SJCRH30 (cell line): Measurements from ENCODE around the gene ERCC3. TPM values are rescaled to one million over a fixed set of nuclear protein-coding genes. Genes with fewer than 3 reads are reported as not detected.
A peak's percentile ranks its signal among the peaks of the same experiment; 100 is the strongest.

Experiments used
- DNase-seq, 2 experiments: peaks; one replicate each; pipeline ENCODE4 v3.0.0-alpha.2; 2015 to 2020
- H3K27ac ChIP-seq: fragments of 250-450 bp; sonication (Bioruptor Pico); 2 replicates; pipeline ENCODE4 v1.5.1; 2020; ENCODE audit warnings: mild to moderate bottlenecking, moderate library complexity
- H3K27me3 ChIP-seq: fragments of 250-450 bp; sonication (Bioruptor Pico); 2 replicates; pipeline ENCODE4 v1.5.1; 2020; ENCODE audit warnings: mild to moderate bottlenecking, moderate library complexity
- H3K36me3 ChIP-seq: fragments of 250-450 bp; sonication (Bioruptor Pico); 2 replicates; pipeline ENCODE4 v1.5.1; 2020; ENCODE audit warnings: mild to moderate bottlenecking, moderate library complexity
- H3K4me1 ChIP-seq: fragments of 250-450 bp; sonication (Bioruptor Pico); 2 replicates; pipeline ENCODE4 v1.5.1; 2020; ENCODE audit warnings: mild to moderate bottlenecking, moderate library complexity
- H3K4me3 ChIP-seq: fragments of 250-450 bp; sonication (Bioruptor Pico); 2 replicates; pipeline ENCODE4 v1.5.1; 2020; ENCODE audit warnings: mild to moderate bottlenecking, moderate library complexity
- H3K9me3 ChIP-seq: fragments of 250-450 bp; sonication (Bioruptor Pico); replicated peaks from 2 replicates; pipeline ENCODE4 v1.5.1; 2020; ENCODE audit warnings: mild to moderate bottlenecking, moderate library complexity
- total RNA-seq: library from RNA; depleted of rRNA; stranded (reverse); fragments of >200 nt; shearing (Covaris generic); gene quantifications from 2 replicates; pipeline ENCODE4 v1.2.3, GENCODE V29; 2014

ERCC3 gene
- total RNA-seq, 1 experiment from 2014 or later: 46.9 TPM

DNA sequence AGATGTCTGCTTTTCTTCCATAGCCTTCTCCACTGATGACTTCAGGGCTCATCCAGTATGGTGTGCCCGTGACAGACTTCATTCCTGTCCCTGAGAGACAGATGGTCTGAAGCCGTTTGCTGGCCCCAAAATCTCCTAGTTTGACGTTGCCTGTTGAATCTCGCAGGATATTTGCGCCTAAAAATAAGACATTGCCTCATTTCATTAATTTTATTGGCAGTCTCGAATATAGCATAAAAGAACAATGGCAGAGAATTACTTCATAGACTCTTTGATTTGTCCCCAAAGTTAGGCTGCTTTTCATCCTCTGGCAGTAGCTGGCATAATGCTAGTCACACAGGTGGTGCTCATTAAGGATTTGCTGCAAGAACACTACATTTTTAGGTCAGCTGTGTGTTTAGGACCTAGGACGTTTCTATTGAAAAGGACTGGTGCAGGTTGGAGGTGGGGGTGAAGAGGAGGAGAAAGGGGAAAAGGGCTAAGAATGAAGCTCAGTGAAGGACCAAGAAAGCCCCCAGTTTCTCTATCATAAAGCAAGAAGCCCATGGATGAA, 14.7 kb upstream of the ERCC3 start:
- Histone ChIP-seq H3K27me3 (no peaks in the 10 kb centered on the region), H3K27ac (no peak overlapping the region), H3K4me1 (no peaks in the 10 kb centered on the region), H3K9me3 (no peaks in the 10 kb centered on the region), H3K4me3 (no peak overlapping the region), H3K36me3 (peaks cover 78% of the 10 kb centered on the region)
- DNase-seq: no peak

DNA sequence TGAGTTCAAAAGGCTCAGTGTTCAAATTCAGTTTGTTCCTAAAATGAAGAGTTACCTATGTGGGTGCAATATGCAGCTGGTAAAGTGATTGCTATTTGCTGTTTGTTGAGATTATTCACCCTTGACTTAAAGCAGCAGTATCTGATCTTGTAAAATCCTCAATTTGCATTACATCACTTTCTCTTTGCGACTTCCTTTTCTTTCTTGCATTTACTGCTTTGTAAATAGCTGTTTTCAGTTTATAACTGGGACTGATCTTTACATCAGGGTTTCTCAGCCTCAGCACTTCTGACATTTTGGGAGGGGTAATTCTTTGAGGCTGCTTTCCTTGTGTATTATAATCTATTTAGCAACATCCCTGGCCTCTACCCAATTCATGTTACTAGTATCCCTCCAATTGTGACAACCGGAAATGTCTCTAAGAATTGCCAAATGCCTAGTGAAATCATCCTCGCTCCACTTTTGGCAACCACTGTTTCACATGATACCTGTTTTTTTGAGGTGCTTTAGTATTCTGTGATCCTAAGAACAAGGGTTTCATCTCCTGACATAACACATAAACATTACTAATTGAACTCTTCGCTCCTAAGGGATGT, 12.1 kb upstream of the ERCC3 start:
- DNase-seq: no peak
- Histone ChIP-seq H3K4me1 (no peaks in the 10 kb centered on the region), H3K27me3 (no peaks in the 10 kb centered on the region), H3K27ac (no peak overlapping the region), H3K36me3 (peaks cover 57% of the 10 kb centered on the region), H3K4me3 (no peak overlapping the region), H3K9me3 (no peaks in the 10 kb centered on the region)

DNA sequence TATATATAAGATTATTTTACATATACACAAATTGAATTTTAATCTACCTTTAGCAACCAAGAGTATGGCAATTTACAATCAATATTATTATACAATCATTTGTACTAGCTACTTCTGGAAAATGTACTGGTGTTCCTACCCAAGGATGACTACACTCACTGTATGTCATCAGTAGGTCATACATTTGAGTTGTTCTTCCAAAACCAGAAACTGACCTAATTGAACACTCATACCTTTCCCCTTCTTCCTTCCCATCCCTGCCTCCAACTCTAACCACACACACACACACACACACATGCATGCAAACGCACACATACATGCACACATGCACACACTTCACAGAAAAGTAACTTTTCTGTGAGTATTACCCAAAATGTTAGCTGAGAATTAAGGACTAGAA, 8.2 kb upstream of the ERCC3 start:
- DNase-seq: no peak
- Histone ChIP-seq H3K4me1 (no peaks in the 10 kb centered on the region), H3K4me3 (no peak overlapping the region), H3K36me3 (peaks cover 26% of the 10 kb centered on the region), H3K27me3 (no peaks in the 10 kb centered on the region), H3K9me3 (no peaks in the 10 kb centered on the region), H3K27ac (no peak overlapping the region)

DNA sequence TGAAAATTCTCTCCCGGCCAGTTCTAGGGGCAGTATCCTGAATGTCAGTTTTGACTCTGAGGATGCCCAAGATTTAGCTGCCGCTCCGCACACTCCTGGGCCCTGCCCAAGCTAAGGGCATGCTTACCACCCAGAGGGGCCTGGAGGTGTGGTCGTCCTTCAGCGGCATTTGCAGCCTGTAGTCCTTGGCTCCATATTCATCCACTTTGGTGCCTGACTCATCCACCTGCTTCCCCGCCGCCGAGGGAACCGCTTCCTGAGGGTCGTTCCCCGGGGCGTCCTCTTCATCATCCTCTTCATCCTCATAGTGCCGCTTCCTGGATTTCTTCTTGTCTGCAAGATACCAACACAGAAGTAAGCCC, 577 bp downstream of the ERCC3 start:
- no peaks in the 10 kb centered on the region for H3K4me1 ChIP-seq
- H3K27me3 ChIP-seq: no peaks in the 10 kb centered on the region
- peak overlapping the region; percentile 92 for H3K4me3 ChIP-seq
- peaks cover 41% of the 10 kb centered on the region for H3K36me3 ChIP-seq
- H3K27ac ChIP-seq: peak overlapping the region; percentile 58
- no peak for DNase-seq
- no peaks in the 10 kb centered on the region for H3K9me3 ChIP-seq

DNA sequence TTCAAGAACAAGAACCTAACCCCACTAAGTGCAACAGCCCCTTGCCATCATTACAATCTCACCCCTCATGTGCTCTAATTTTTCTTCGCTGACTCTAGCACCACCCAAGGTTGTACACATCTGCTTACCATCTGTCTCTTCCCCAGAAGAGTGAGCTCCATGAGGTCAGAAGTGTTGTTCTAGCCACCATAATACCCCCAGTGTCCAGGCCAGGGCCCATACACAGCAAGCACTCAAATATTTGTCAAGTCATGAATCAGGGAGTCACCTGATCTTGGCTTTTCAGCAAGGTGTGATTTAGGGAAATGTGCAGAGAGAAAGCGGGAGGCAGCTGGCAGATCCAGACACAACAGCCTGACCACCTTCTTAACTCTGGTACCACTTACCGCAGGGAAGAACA, 5.7 kb downstream of the ERCC3 start:
- H3K4me1 ChIP-seq: no peaks in the 10 kb centered on the region
- H3K36me3 ChIP-seq: peaks cover 92% of the 10 kb centered on the region
- H3K9me3 ChIP-seq: peaks cover 6% of the 10 kb centered on the region; the same call in 1 of the 2 replicates
- DNase-seq: no peak
- H3K4me3 ChIP-seq: no peak overlapping the region
- no peak overlapping the region for H3K27ac ChIP-seq
- H3K27me3 ChIP-seq: no peaks in the 10 kb centered on the region

DNA sequence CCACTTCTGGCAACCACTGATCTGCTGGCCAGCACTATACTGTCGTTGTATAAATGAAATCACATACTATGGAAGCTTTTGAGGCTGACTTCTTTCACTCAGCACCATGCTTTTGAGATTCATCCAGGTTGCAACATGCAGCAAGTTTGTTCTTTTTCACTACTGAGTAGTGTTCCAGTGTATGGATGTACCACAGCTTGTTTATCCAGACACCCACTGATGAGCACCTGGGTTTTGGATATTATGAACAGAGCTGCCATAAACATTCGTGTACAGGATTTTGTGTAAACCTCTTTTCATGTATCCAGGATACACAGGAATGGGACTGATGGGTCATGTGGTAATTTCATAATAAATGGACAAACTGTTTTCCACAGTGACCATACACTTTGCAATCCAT, 10.7 kb downstream of the ERCC3 start:
- no peak for DNase-seq
- H3K27me3 ChIP-seq: no peaks in the 10 kb centered on the region
- H3K27ac ChIP-seq: no peak overlapping the region
- no peaks in the 10 kb centered on the region for H3K4me1 ChIP-seq
- peaks cover 82% of the 10 kb centered on the region for H3K36me3 ChIP-seq
- H3K9me3 ChIP-seq: peaks cover 7% of the 10 kb centered on the region; the same call in 1 of the 2 replicates
- no peak overlapping the region for H3K4me3 ChIP-seq

DNA sequence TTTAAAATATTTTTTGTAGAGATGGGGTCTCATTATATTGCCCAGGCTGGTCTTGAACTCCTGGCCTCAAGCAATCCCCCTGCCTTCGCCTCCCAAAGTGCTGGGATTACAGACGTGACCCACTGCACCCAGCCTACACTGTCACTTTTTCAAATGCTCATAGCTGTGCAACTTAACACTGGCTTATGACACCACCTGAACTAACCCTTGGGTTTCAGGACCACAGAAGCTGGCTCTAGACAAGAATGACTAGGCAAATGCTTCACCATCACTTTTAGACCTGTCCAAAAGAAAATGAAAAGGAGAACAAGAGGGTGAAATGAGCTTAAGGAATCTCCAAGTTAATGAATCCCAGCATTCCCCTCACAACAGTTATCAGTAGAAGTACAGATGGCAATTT, 13.3 kb downstream of the ERCC3 start:
- Histone ChIP-seq H3K9me3 (peaks cover 7% of the 10 kb centered on the region; the same call in 1 of the 2 replicates), H3K36me3 (peaks cover 75% of the 10 kb centered on the region), H3K27me3 (no peaks in the 10 kb centered on the region), H3K4me1 (no peaks in the 10 kb centered on the region), H3K4me3 (no peak overlapping the region), H3K27ac (no peak overlapping the region)
- no peak for DNase-seq

DNA sequence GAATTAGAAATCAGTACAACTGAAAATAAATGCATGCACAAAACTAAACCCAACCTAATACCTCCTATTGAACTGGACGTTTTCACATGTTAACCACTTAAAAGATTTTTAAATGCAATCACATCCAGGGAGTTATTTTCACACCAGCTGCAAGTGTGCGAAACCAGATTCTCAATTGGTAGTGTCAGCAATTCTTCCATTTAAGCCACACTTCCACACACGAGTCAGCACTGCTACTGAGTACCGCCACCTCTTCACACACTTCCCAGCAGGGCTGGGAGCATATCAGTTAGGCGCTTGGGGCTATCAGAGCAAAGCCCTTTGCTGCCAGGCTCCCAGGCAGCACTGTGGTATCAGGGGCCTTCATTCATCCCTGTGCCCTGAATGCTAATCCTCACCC, 14.2 kb downstream of the ERCC3 start:
- no peak for DNase-seq
- Histone ChIP-seq H3K36me3 (peaks cover 73% of the 10 kb centered on the region), H3K9me3 (peaks cover 7% of the 10 kb centered on the region; the same call in 1 of the 2 replicates), H3K4me1 (no peaks in the 10 kb centered on the region), H3K27me3 (no peaks in the 10 kb centered on the region), H3K27ac (no peak overlapping the region), H3K4me3 (no peak overlapping the region)

DNA sequence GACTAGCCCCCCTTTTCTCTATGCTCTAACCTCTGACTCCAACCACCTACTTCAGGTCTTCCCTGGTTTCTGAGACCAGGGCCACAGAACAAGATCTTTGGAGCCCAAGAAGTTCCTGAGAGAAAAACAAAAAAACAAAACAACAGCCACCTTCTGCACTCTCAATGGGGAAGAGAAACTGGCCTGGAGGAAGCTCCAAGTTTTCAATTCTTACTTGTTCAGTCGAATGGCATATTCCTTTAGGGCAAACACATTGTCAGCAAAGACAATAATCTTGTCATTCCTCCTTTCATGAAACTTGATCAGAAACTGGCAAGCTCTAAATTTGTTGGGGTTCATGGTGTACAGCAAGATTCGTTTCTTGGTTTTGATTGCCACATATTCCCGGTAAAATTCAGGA, 15.0 kb downstream of the ERCC3 start:
- Histone ChIP-seq H3K27ac (no peak overlapping the region), H3K9me3 (peaks cover 7% of the 10 kb centered on the region; the same call in 1 of the 2 replicates), H3K36me3 (peaks cover 72% of the 10 kb centered on the region), H3K4me1 (no peaks in the 10 kb centered on the region), H3K4me3 (no peak overlapping the region), H3K27me3 (no peaks in the 10 kb centered on the region)
- DNase-seq: no peak

DNA sequence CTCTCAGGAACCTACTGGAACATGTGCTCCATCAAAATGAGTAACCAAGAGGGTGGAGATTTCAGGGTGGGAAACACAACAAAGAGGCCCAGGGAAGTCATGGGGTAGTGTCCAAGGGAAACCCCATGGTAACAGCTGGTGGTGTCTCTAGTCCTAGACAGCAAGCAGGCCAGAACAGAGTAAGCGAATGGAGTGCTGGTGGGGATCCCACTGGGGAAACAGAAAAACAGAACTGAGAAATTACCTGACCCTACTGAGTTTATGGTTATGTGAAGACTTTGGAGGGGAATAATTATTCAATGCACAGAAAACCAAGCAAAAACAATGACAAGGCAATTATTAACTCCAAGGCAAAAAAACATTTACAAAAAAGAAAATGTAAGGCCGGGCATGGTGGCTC, 16.9 kb downstream of the ERCC3 start:
- DNase-seq: no peak
- Histone ChIP-seq H3K9me3 (no peaks in the 10 kb centered on the region), H3K27me3 (no peaks in the 10 kb centered on the region), H3K4me1 (no peaks in the 10 kb centered on the region), H3K27ac (no peak overlapping the region), H3K4me3 (no peak overlapping the region), H3K36me3 (peaks cover 67% of the 10 kb centered on the region)

DNA sequence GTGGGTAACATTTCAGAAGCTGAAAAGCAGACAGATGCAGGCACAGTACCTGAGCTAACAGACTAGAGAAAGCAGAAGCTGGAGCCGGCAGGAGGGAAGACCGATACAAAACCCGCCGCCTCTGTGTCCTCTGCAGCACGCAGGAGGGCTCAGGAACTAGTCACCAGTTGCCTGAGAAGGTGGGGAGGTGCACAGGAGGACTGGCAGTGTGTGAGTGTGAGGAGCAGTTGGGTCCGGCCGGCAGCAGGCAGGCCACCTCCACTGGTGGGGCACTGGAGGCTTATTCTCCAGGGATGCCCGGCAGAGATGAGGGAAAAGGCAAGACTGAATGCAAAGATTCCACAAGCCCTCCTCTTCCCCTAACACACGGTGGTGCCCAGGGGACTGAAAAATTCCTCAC, 18.2 kb downstream of the ERCC3 start:
- H3K4me3 ChIP-seq: no peak overlapping the region
- peaks cover 74% of the 10 kb centered on the region for H3K36me3 ChIP-seq
- DNase-seq: no peak
- no peaks in the 10 kb centered on the region for H3K4me1 ChIP-seq
- no peaks in the 10 kb centered on the region for H3K9me3 ChIP-seq
- H3K27ac ChIP-seq: no peak overlapping the region
- H3K27me3 ChIP-seq: no peaks in the 10 kb centered on the region

DNA sequence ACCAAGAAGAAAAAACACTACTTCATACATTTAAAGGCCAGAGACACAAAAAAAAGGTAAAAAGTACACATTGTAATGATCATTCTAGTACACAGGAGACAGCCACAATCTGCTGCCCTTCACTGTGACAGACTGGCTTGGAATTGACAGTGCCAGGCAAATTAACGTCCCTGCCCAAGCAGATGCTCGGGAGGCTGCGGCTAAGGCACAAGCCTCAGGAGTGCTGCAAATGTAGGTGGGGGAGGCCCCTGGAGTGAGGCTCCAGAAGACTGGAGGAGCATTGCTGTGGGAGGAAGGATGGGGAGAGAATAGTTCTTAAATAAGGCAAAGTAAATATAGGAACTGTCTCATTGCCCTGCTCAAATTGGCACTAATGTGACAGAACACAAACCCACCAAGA, 18.6 kb downstream of the ERCC3 start:
- H3K27me3 ChIP-seq: no peaks in the 10 kb centered on the region
- no peak for DNase-seq
- H3K9me3 ChIP-seq: no peaks in the 10 kb centered on the region
- no peaks in the 10 kb centered on the region for H3K4me1 ChIP-seq
- no peak overlapping the region for H3K4me3 ChIP-seq
- H3K36me3 ChIP-seq: peaks cover 76% of the 10 kb centered on the region
- H3K27ac ChIP-seq: no peak overlapping the region

DNA sequence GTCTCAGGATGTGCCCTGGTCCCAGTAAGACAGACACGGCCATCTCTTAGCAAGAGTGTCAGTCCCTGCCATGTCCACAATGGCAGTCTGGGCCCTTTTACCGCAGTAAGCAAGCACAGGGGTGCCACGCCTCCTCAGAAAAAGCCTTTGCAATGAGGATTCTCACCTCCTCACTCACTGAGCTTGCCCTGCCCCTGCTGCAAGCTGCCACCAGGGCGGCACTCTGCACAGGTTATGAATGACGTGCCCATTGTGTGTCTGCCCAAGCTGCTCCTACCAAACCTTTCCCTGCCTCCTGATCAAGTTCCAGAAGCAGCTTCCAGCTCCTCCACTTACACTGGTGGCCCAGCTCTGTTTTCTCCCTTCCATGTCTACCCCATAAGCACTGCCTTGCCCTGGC, 23.3 kb downstream of the ERCC3 start:
- no peaks in the 10 kb centered on the region for H3K27me3 ChIP-seq
- H3K9me3 ChIP-seq: no peaks in the 10 kb centered on the region
- no peaks in the 10 kb centered on the region for H3K4me1 ChIP-seq
- DNase-seq: no peak
- peaks cover 75% of the 10 kb centered on the region for H3K36me3 ChIP-seq
- no peak overlapping the region for H3K4me3 ChIP-seq
- no peak overlapping the region for H3K27ac ChIP-seq

DNA sequence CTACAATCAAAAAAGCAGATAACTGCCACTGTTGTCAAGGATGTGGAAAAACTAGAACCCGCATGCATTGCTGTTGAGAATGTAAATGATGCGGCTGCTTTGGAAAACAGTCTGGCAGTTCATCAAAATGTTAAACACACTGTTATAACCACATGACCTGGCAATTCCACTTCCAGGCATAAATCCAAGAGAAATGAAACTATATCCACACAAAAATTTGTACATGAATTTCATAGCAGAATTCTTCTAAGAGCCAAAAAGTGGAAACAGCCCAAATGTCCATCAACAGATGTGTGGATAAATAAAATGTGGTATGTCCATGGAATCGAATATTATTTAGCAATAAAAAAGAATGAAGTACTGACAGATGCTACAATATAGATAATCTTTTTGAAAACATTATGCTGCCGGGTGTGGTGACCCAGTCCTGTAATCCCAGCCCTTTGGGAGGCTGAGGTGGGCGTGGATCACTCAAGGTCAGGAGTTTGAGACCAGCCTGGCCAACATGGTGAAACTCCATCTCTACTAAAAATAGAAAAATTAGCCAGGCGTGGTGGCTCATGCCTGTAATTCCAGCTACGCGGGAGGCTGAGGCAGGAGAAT, 32.0 kb downstream of the ERCC3 start:
- Histone ChIP-seq H3K27ac (no peak overlapping the region), H3K27me3 (no peaks in the 10 kb centered on the region), H3K4me3 (no peak overlapping the region), H3K36me3 (peaks cover 51% of the 10 kb centered on the region), H3K9me3 (no peaks in the 10 kb centered on the region), H3K4me1 (no peaks in the 10 kb centered on the region)
- no peak for DNase-seq

DNA sequence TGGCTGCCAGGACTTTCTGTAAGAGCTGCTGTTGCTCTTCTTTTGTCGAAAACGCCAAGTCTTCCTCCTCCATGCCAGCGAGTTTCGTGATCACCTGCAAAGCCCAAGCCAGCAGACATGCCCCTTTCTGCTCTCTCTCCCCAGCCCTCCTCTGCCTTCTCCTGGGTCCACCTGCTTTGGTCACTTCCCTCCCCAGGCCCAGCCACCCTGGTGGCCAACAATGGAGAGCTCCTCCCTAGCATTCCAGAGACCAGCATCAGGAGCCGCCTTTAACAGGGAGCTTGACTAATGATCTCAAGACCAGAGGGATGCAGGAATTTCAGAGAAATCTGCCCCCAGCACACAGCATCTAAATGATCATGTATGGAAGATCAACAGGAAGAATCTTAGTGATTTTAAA, 34.6 kb downstream of the ERCC3 start:
- Histone ChIP-seq H3K27me3 (no peaks in the 10 kb centered on the region), H3K36me3 (peaks cover 55% of the 10 kb centered on the region), H3K27ac (no peak overlapping the region), H3K4me3 (no peak overlapping the region), H3K4me1 (no peaks in the 10 kb centered on the region), H3K9me3 (no peaks in the 10 kb centered on the region)
- no peak for DNase-seq

DNA sequence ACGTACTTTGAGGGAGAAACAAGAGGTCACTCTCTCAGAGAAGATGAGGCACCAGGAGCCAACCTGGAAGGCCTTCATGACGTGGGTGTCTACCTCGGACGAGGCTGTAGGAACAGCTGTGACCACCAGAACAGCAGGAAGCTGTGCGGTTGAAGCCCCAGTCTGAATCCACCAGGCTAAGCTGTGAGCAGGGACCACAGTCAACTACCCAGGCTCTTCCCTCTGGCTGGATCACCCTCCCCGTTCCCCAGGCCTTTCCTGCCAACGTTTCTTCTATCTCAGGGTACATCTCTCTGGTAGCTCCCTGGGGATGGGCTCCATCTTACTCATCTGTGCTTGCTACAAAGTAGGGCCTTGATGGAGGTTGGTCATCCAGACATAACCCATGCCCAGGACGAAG, 37.1 kb downstream of the ERCC3 start:
- Histone ChIP-seq H3K27ac (no peak overlapping the region), H3K27me3 (no peaks in the 10 kb centered on the region), H3K9me3 (no peaks in the 10 kb centered on the region), H3K36me3 (peaks cover 47% of the 10 kb centered on the region), H3K4me1 (no peaks in the 10 kb centered on the region), H3K4me3 (no peak overlapping the region)
- DNase-seq: no peak
